Panc1 (cell line): ENCODE results near the gene TPRG1L.

Experiments used
- SIN3A ChIP-seq: IDR thresholded peaks from 2 replicates; pipeline ENCODE4 v1.6.1; 2012; ENCODE audit warnings: low read depth, mild to moderate bottlenecking, low read length, moderate library complexity, borderline replicate concordance; ENCODE audit not compliant: insufficient read depth
- TCF7L2 ChIP-seq: IDR thresholded peaks from 2 replicates; pipeline ENCODE4 v1.6.1; 2011; ENCODE audit warnings: mild to moderate bottlenecking, low read depth, low read length, inconsistent platforms
- TF ChIP-seq, protein P1 (sequence below): fragments of 450-650 bp; IDR thresholded peaks from 2 replicates; pipeline ENCODE4 v1.5.1; 2017; ENCODE audit warnings: mild to moderate bottlenecking

DNA sequence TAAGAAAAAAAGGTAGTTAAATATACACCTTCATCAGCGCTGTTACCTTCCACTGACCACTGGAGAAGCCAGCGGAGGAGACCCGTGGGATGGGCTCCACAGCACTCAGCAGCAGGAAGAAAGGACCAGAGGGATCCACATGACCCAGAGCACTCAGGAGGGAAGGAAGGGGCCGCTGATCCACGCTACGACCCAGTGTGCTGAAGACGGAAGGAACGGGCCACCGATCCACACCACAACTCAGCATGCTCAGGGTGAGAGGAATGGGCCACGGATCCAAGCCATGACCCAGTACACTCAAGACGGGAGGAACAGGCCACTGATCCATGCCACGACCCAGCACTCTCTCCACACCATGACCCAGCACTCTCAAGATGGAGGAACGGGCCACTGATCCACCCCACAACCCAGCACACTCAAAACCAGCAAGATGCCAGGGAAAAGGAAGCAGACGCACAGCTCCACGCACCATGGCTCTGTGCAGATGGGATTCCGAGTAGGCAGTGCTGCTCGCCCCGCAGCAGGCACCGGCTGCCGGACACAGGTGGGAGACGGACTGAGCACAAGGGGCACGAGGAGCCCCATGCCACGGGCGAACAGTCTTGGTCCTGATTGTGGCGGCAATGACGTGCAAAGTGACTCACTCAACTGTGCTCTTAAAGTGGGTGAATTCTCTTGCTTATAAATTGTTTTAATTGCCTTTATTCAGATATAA, 16.4 kb downstream of the TPRG1L start:
- TF ChIP-seq, protein P1, sequence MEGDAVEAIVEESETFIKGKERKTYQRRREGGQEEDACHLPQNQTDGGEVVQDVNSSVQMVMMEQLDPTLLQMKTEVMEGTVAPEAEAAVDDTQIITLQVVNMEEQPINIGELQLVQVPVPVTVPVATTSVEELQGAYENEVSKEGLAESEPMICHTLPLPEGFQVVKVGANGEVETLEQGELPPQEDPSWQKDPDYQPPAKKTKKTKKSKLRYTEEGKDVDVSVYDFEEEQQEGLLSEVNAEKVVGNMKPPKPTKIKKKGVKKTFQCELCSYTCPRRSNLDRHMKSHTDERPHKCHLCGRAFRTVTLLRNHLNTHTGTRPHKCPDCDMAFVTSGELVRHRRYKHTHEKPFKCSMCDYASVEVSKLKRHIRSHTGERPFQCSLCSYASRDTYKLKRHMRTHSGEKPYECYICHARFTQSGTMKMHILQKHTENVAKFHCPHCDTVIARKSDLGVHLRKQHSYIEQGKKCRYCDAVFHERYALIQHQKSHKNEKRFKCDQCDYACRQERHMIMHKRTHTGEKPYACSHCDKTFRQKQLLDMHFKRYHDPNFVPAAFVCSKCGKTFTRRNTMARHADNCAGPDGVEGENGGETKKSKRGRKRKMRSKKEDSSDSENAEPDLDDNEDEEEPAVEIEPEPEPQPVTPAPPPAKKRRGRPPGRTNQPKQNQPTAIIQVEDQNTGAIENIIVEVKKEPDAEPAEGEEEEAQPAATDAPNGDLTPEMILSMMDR, result no peak
- TF ChIP-seq TCF7L2 (no peak), SIN3A (no peak)
